Stimulated activated CD8-positive, alpha-beta memory T cell treated with anti-CD3 and anti-CD28 coated beads, Interleukin-7, amount 100 ng/mL, for 1 hour (primary cell): ENCODE measurements around the gene ARHGAP23.

ENCODE experiments used
- DNase-seq, 2 donors: peaks; one replicate each; pipeline ENCODE4 v3.0.0-alpha.2; 2020; ENCODE audit warnings: low read depth in 2 of 2

ARHGAP23 gene

GRCh38 chr17:38441429-38442061 is 13.3 kb downstream of the ARHGAP23 start:
- DNase-seq: no peak

- DNase-seq: no peak
Observed at GRCh38 chr17:38442548-38442947, 14.3 kb downstream of the ARHGAP23 start.

- DNase-seq: no peak
Observed at GRCh38 chr17:38443356-38444031, 15.2 kb downstream of the ARHGAP23 start.

GRCh38 chr17:38444151-38444550 is 15.9 kb downstream of the ARHGAP23 start:
- no peak for DNase-seq

GRCh38 chr17:38447502-38448085 is 19.3 kb downstream of the ARHGAP23 start:
- no peak for DNase-seq

- DNase-seq: no peak
Observed at GRCh38 chr17:38448208-38448771, 20.0 kb downstream of the ARHGAP23 start.

- no peak for DNase-seq
Observed at GRCh38 chr17:38449364-38449763, 21.1 kb downstream of the ARHGAP23 start.

- no peak for DNase-seq
Observed at GRCh38 chr17:38450557-38451029, 22.3 kb downstream of the ARHGAP23 start.

GRCh38 chr17:38451030-38451839 is 23.0 kb downstream of the ARHGAP23 start:
- DNase-seq: no peak

- DNase-seq: no peak
Observed at GRCh38 chr17:38451840-38452529, 23.7 kb downstream of the ARHGAP23 start.

GRCh38 chr17:38452719-38453118 is 24.5 kb downstream of the ARHGAP23 start:
- no peak for DNase-seq

- no peak for DNase-seq
Observed at GRCh38 chr17:38453951-38454421, 25.7 kb downstream of the ARHGAP23 start.

GRCh38 chr17:38454532-38454931 is 26.3 kb downstream of the ARHGAP23 start:
- no peak for DNase-seq

- no peak for DNase-seq
Observed at GRCh38 chr17:38455288-38455915, 27.1 kb downstream of the ARHGAP23 start.

- no peak for DNase-seq
Observed at GRCh38 chr17:38456031-38456815, 28.0 kb downstream of the ARHGAP23 start.

GRCh38 chr17:38457577-38458371 is 29.5 kb downstream of the ARHGAP23 start:
- DNase-seq: no peak

GRCh38 chr17:38458521-38458920 is 30.3 kb downstream of the ARHGAP23 start:
- DNase-seq: no peak

GRCh38 chr17:38459567-38459966 is 31.3 kb downstream of the ARHGAP23 start:
- DNase-seq: no peak
